GM21529 (cell line): ENCODE data around the gene IQCF5.
"Not testable (repeated sequence)": the region's sequence is repeated elsewhere in the genome, so short reads cannot be mapped to it uniquely, and the experiment has no call there.

Source experiments
- ATAC-seq: cut with Tn5 transposase; IDR thresholded peaks from one replicate; pipeline ENCODE4 v1.9.1; 2021; ENCODE audit not compliant: unreplicated experiment

Gene IQCF5

DNA sequence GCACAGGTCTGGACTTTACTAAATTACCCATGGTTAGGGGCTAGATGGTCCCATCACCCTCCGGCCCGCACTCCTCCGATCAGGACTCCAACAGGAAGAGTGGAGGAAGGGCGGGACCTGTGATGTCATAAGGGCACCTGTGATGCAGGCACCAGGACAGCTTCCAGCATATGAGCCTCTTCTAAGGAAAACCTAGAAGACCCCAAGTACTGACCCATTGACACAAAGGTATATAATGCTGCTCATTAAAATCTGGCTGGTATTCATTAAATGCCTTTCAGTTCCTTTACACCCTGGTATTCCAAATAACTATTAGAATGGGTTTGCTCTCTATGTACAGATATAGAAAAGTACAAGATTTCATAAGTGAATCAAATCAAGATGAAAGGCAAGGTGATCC, at the start of gene IQCF5:
IQCF5 (minus strand) TSS at position 101 of the 400 bp plus-strand sequence; CDS start at position 31, 70 bp downstream.
- ATAC-seq: no peak

GRCh38 chr3:51921081-51921578, 45.7 kb upstream of the IQCF5 start:
- no peak for ATAC-seq

GRCh38 chr3:51916418-51916817, 41.0 kb upstream of the IQCF5 start:
- ATAC-seq: no peak

DNA sequence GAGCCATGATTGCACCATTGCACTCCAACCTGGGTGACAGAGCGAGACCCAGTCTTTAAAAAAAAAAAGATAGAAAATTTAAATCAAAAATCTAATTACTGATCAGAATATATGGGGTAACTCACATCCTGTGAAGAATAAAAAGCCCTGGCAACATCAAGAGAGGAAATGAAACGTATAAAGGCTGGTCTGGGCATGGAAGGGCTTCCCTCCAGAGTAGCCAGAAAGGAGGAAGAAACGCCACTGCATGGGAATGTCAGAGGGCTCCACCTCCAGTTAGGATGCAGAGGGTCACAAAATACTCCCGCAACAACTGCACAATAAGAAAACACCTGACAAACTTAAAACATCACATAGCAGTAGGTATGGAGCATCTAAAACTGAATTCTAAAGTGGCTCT, 32.6 kb upstream of the IQCF5 start:
- ATAC-seq: no peak

GRCh38 chr3:51904034-51904823, 28.8 kb upstream of the IQCF5 start:
- ATAC-seq: no peak

DNA sequence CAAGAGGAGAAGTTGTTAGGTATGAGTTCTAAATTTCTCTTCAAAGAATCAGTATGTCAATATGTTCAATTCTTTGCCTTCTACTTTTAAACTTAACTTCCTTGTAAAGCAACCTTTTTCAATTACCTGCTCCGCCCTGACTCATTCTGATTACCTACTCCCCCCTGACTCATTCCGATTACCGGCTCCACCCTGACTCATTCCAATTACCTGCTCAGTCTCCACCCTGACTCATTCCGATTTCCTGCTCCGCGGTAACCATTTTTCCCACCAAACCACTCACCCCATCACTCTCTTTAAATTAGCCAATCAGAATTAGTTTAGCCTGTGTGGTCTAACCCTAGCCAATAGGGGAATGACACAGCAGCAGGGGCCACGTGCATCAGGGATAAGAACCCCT, 27.0 kb upstream of the IQCF5 start:
- ATAC-seq: not testable (repeated sequence)

DNA sequence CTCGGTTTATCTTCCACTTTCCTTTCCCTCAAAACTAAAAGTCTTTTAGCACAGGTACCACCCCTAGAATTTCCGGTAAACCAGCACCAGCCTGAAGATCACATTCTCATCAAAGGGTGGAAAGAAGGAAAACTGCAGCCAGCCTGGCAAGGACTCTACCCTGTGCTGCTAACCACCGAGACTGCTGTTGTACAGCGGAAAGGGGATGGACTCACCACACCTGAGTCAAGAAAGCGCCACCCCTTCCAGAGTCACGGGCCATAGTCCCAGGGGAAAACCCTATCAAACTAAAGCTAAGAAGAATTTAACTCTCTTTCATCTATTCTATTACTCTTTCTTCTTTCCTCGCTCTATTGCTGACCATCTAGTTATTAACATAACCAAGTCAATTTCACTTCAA, 24.6 kb upstream of the IQCF5 start:
- ATAC-seq: not testable (repeated sequence)

DNA sequence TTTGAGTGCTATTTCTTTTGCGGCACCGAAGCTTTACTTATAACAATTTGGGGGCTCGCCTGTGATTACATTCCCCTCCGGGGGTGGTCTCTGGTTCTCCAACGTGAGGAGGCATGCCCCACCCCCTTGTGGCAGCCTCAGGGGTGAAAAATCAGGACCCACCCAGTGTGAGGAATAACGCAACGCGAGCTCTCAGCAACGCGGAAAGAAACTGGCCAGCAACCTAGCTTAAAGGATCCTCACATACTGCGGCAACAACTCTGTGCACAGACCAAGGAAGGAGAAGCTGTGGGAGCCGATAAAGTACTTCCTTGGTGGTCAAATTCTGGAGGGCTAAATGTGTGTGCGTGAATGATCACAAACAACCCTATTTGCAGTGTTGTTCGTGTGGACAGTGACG, 22.0 kb upstream of the IQCF5 start:
- no peak for ATAC-seq

GRCh38 chr3:51896607-51897305, 21.4 kb upstream of the IQCF5 start:
- ATAC-seq: no peak

- no peak for ATAC-seq
Observed at GRCh38 chr3:51894939-51895338, 19.5 kb upstream of the IQCF5 start.

GRCh38 chr3:51894391-51894790, 19.0 kb upstream of the IQCF5 start:
- no peak for ATAC-seq

DNA sequence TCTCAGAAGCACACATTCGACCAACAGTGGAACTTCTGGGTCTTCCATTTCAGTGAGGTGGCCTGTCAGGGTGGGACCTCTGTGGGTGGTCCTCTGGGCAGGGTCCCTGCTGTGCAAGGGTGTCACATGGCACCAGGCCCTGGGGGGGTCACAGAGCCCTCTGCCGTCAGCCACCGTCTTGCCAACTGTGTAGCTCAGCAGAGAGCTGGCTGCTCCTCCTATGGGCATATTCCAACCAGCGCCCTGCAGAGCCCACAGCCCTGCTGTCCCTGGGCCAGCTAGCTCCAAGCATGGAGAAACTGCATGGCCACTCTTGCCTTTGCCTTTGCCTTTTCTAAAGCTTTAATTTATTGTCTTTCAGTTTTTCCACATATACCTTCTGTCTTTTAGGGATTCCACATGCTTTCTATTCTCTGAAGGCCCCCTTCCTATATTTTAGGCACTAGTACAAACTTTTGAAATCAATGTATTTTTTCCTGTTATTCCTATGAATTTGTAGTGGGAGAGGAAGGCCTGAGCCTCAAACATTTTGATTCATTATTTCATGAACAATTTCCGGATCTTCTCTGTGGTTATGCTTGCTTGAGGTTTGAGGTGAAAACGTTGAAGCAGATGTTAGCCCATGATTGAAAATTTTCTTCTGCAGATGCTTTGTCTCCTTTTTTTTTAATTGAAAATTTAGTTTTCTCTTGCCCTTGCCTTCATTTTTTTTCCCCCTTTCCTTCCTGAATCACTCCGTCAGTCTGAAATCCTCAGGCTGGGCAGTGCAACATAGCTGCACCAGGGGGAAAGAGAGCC, 16.0 kb upstream of the IQCF5 start:
- no peak for ATAC-seq

- ATAC-seq: no peak
Observed at GRCh38 chr3:51888463-51889105, 13.2 kb upstream of the IQCF5 start.

DNA sequence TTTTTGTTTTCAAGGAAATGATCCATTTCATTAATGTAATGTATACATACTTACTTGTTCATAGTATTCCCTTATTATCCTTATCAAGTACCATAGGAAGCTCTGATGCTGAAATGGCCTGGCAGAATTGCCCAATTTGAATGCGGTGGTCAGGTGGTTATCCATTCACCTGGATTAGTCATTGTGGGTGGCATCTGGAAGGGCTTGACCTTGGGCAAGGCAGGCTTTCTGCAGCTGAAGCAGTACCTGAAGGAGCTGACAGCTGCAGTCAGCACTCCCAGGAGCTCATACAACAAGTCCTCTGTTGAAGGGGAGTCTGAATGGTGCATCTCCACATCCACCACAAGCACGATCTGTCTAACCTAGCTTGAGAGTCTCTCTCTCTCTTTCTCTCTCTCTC, 12.2 kb upstream of the IQCF5 start:
- no peak for ATAC-seq

DNA sequence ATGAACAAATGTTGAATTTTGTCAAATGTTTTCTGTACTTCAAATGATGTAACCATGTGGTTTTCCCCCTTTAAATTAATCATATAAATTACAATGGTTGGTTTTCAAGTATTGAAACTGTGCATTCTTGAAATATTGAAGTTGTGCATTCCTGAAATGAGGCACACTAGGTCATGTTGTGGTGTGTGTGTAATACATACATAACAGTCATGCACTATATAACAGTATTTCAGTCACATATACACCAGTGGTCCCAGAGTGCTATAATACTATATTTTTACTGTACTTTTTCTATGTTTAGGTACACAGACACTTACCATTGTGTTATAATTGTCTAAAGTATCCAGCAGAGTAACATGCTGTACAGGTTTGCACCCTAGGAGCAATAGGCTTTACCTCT, 11.0 kb upstream of the IQCF5 start:
- no peak for ATAC-seq

DNA sequence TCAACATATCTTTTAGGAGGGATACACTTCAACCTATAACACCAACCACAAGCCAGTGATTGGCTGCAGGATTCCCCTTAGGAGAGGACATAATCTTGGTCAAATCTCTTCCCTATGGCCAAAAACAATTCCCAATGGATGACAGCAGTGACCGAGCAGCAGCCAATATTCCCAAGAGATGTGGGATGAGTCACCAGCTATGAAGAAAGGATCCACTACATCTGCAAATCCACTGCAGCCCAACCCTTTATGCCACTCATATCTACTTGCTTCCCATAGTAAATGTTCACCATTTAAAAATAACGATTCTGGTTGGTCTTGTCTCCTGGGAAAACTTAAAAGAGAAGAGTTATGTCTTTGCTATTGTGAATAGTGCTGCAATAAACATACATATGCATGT, 4.5 kb upstream of the IQCF5 start:
- ATAC-seq: no peak

DNA sequence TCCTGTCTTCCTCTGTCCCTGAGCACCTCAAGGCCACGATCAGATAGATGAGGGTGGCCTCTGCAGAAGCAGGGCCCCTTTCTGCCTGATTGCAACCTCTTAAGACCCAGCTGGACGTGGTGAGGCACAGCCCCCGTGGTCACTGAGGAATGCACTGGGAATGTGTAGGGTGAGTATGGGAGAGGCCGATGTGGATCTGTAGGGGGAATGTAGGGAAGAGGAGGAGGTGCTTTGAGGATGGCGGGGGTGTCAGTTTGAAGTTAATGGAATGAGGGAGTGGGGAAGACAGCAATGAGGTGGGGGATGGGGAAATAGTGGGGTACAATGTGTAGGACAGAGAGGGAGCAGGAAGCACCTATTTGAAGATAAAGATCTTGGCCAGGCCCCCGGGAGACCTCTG, 785 bp upstream of the IQCF5 start:
- no peak for ATAC-seq

DNA sequence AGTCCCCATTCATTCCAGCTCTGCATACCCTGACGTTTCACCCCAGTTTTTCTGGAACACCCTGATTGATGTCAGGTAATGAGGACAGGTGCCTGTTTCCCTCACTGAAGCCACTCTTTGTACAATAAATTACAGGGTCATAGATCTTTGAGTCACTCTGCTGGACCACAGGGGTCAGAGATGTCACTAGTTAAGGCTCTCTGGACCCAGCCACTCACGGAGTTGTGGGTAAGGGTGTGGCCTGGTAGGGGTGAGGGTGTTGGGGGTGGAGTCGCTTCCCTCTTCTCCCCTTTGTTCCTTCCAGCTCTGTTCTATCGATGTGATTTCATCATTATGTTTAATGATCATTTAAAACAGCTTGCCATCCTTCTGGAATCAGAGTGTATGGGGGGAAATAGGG, 512 bp downstream of the IQCF5 start:
- no peak for ATAC-seq

- ATAC-seq: no peak
Observed at GRCh38 chr3:51874411-51874810, 990 bp downstream of the IQCF5 start.

DNA sequence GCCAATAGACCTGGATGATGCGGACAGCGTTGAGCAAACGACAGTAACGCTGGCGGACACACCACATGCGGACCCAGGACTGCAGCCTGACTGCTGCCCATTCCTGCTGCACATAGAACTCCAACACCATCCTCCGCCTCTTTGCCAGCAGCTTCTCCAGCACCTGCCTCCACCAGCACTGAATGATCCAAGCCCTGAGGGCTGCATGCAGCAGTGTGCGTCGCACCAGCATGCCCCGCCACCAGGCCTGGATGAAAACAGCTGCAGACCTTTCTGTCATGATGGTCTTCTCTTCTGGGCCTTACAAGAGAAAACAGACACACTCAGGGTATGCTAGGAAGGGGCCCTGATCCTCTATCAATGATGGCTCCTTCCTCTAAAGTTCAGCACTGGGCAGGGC, 1.5 kb downstream of the IQCF5 start:
- no peak for ATAC-seq

GRCh38 chr3:51873253-51873766, 2.1 kb downstream of the IQCF5 start:
- ATAC-seq: no peak
